ENCODE results near the gene CALR.
A peak's percentile ranks its signal among the peaks of the same experiment; 100 is the strongest.
"Not testable (repeated sequence)": the region's sequence is repeated elsewhere in the genome, so short reads cannot be mapped to it uniquely, and the experiment has no call there.

CALR gene

DNA sequence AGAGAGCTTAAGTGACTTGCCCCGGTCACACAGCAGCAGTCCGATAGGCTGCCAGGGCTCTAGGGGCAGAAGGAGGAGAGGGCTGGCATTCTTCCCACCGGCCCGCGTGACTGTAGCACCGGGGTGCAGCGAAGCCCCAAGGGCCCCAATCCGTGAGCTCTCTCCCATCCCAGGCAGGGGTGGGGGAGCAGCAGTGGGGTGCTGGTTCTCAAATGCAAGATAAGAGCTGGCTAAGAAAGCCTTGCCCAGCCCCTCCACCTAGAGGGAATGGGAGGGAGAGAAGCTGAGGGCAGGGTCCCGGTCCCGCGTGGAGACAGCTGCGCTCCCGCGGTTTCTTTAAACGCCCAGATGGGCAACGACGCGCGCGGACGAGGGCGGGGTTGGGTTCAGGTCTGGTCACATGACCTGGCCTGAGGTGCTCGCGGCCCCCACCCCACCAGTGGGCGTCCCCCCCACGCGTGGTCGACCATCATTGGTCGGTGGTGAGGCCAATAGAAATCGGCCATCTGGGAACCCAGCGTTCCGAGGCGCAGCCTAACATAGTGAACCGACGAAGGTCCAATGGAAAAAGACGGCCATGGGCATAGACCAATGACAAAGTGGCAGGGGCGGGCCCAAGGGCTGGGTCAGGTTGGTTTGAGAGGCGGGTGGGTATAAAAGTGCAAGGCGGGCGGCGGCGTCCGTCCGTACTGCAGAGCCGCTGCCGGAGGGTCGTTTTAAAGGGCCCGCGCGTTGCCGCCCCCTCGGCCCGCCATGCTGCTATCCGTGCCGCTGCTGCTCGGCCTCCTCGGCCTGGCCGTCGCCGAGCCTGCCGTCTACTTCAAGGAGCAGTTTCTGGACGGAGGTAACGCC lies at the start of gene CALR:
CALR (plus strand) TSS at position 683 of the 852 bp plus-strand sequence; CDS start at position 754, 71 bp downstream.
- peaks cover 35% of the 10 kb centered on the region for H3K4me1 Mint-ChIP-seq (ENCODE audit: low read depth)
- peak within 1 kb of the TSS; percentile 94 for H3K27ac Mint-ChIP-seq
- peak within 1 kb of the TSS; percentile 100 for H3K4me3 Mint-ChIP-seq
- peaks cover 48% of the 10 kb centered on the region for H3K36me3 Mint-ChIP-seq (ENCODE audit: low read depth)
- H3K9me3 Mint-ChIP-seq, result no peaks in the 10 kb centered on the region
- H3K27me3 Mint-ChIP-seq (ENCODE audit: low read depth), result no peaks in the 10 kb centered on the region
- DNase-seq (ENCODE audit: low spot score), result peak; percentile 99

DNA sequence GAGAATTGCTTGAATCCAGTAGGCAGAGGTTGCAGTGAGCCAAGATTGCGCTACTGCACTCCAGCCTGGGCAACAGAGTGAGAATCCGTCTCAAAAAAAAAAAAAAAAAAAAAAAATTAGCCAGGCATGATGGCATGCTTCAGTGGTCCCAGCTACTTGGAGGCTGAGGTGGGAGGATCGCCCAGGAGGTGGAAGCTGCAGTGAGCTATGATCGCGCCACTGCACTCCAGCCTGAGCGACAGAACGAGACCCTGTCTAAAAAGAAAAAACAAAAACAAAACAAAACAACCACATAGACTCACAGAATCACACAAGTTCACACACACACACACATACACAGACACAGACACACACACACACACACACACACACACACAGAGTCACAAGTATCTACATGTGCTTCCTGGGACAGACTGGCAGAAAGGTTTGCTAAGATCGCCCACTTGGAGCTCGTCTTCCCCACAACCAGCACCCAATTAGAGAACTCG lies 48.1 kb upstream of the CALR start:
- not testable (repeated sequence) for DNase-seq (ENCODE audit: low spot score); H3K27me3 Mint-ChIP-seq (ENCODE audit: low read depth); H3K9me3 Mint-ChIP-seq; H3K36me3 Mint-ChIP-seq (ENCODE audit: low read depth)
- peak overlapping the region; percentile 97 for H3K4me3 Mint-ChIP-seq
- H3K4me1 Mint-ChIP-seq (ENCODE audit: low read depth), result peaks cover 14% of the 10 kb centered on the region
- peak overlapping the region; percentile 88 for H3K27ac Mint-ChIP-seq

DNA sequence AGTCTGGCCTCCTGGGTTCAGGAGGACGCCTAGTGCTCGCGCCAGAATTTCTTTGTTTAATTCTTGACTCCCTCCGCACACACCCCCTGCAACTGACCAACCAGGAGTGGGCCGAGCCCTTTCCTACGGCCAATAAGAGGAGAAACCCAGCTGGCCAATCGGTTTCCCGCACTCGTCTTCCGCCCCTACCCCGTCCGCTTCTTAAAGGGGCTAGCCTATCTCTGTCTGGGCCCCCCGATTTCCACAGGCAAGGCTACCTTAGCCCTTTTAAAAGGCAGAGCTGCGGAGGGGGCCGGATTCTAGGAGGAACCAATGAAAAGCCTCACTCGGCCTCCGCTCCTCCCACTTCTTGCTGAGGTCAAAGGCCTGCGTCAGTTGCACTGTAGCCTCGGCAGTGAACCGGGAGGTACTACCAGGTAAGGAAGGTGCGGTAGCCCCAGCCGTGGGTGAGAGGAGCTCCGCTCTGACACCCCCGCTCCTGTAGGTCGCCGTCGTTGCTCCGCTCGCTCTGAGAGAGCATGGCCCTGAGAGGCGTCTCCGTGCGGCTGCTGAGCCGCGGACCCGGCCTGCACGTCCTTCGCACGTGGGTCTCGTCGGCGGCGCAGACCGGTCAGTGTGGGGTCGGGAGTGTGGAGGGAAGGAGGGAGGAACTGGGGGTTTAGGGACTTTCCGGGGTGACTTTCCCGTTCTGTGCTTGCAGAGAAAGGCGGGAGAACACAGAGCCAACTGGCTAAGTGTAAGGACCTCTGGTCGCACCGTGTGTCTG lies 47.4 kb upstream of the CALR start, which contains the start of gene GCDH:
GCDH (plus strand) TSS at position 374 of the 766 bp plus-strand sequence; CDS start at position 519, 145 bp downstream.
- peaks cover 10% of the 10 kb centered on the region for H3K36me3 Mint-ChIP-seq (ENCODE audit: low read depth)
- no peaks in the 10 kb centered on the region for H3K27me3 Mint-ChIP-seq (ENCODE audit: low read depth)
- H3K27ac Mint-ChIP-seq, result peak within 1 kb of the TSS; percentile 88
- H3K4me3 Mint-ChIP-seq, result peak within 1 kb of the TSS; percentile 97
- no peaks in the 10 kb centered on the region for H3K9me3 Mint-ChIP-seq
- peak; percentile 96 for DNase-seq (ENCODE audit: low spot score)
- peaks cover 14% of the 10 kb centered on the region for H3K4me1 Mint-ChIP-seq (ENCODE audit: low read depth)

DNA sequence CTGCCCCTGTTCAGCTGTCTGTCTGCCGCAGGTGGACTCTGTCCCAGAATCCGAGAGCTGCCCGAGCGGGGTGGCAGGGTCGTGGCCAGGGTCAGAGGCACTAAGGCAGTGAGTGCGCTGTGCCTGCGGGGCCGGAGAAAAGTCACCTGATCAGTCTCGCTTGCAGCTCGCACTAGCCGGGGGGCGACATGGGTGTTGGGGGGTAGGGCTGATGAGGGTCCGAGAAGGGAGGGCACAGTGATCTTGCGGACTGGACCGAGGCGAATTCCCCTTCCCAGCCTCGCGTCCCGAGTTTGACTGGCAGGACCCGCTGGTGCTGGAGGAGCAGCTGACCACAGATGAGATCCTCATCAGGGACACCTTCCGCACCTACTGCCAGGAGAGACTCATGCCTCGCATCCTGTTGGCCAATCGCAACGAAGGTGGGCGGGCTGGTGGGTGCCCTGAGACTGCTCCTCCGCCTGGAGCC lies 46.8 kb upstream of the CALR start:
- H3K36me3 Mint-ChIP-seq (ENCODE audit: low read depth), result peaks cover 10% of the 10 kb centered on the region
- DNase-seq (ENCODE audit: low spot score), result peak; percentile 9
- H3K4me1 Mint-ChIP-seq (ENCODE audit: low read depth), result peaks cover 14% of the 10 kb centered on the region
- no peaks in the 10 kb centered on the region for H3K27me3 Mint-ChIP-seq (ENCODE audit: low read depth)
- H3K27ac Mint-ChIP-seq, result peak overlapping the region; percentile 88
- peak overlapping the region; percentile 97 for H3K4me3 Mint-ChIP-seq
- no peaks in the 10 kb centered on the region for H3K9me3 Mint-ChIP-seq

DNA sequence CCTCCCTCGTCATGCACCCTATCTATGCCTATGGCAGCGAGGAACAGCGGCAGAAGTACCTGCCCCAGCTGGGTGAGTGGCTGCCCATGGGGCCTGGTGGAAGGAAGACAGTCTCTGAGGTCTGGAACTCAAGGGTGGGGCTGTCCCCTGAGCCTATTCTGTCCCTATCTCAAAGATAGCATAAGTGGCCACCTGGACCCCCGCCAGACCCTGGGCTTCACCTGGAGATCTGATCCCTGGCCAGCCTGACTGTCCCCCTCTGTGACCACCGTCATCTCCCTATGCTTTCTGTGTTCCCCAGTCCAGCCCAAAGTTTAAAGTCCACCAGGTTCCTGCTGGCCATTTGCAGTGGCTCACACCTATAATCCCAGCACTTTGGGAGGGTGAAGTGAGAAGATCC lies 44.8 kb upstream of the CALR start:
- peaks cover 13% of the 10 kb centered on the region for H3K36me3 Mint-ChIP-seq (ENCODE audit: low read depth)
- DNase-seq (ENCODE audit: low spot score), result no peak
- no peak overlapping the region for H3K27ac Mint-ChIP-seq
- peaks cover 14% of the 10 kb centered on the region for H3K4me1 Mint-ChIP-seq (ENCODE audit: low read depth)
- no peaks in the 10 kb centered on the region for H3K9me3 Mint-ChIP-seq
- H3K4me3 Mint-ChIP-seq, result peak overlapping the region; percentile 63
- no peaks in the 10 kb centered on the region for H3K27me3 Mint-ChIP-seq (ENCODE audit: low read depth)

DNA sequence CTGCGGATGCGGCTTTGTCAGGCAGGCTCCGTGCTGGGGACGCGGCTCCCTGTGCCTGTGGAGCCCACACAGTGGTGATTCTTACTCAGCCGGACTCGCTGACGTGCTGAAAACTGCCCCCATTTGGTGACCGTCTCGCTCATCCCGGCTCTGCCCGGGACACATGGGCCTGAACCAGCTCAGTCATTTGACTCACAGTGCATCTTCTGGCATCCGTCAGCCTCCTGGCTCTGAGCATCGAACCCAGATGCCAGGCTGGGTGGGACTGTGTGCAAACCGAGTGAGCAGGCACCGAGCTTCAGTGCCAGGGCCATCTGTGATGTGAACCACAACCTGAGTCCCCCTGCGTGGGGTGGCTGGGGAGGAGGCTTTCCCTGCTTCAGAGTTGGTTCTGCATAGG lies 41.9 kb upstream of the CALR start:
- no peak overlapping the region for H3K4me3 Mint-ChIP-seq
- H3K9me3 Mint-ChIP-seq, result no peaks in the 10 kb centered on the region
- no peaks in the 10 kb centered on the region for H3K27me3 Mint-ChIP-seq (ENCODE audit: low read depth)
- no peak for DNase-seq (ENCODE audit: low spot score)
- H3K27ac Mint-ChIP-seq, result no peak overlapping the region
- H3K36me3 Mint-ChIP-seq (ENCODE audit: low read depth), result peaks cover 10% of the 10 kb centered on the region
- H3K4me1 Mint-ChIP-seq (ENCODE audit: low read depth), result peaks cover 5% of the 10 kb centered on the region

DNA sequence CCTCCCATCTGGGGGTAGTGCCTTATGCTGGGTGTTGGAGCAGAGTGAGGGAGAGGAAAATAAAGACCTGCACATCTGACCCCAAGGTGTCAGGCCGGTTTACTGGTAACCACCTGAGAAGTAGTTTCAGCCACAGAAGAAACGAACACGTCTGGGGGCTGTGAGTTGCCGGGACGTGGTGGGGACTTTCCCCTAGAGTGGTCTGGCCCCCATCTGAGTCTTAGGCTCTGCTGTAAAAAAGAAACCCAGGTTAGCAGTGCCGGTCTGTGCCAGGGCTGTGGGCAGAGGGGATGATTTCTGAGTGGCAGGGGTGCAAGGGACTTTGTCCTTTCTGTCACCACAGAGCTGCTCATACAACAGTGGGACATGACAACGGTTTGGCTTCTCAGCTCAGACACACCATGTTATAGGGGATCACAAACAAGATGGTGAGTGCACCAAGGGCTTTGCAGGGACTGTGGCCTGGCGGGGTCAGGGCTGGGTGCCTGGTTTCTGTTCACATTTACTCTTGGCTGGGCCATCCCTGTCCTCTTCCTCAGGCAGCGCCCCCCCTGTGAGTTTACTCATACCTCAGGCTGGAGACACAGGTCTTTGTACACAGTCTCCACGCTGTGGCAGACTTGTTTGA lies 38.4 kb upstream of the CALR start:
- H3K27me3 Mint-ChIP-seq (ENCODE audit: low read depth), result no peaks in the 10 kb centered on the region
- H3K9me3 Mint-ChIP-seq, result no peaks in the 10 kb centered on the region
- H3K27ac Mint-ChIP-seq, result no peak overlapping the region
- no peak overlapping the region for H3K4me3 Mint-ChIP-seq
- H3K36me3 Mint-ChIP-seq (ENCODE audit: low read depth), result peaks cover 6% of the 10 kb centered on the region
- no peaks in the 10 kb centered on the region for H3K4me1 Mint-ChIP-seq (ENCODE audit: low read depth)
- no peak for DNase-seq (ENCODE audit: low spot score)

DNA sequence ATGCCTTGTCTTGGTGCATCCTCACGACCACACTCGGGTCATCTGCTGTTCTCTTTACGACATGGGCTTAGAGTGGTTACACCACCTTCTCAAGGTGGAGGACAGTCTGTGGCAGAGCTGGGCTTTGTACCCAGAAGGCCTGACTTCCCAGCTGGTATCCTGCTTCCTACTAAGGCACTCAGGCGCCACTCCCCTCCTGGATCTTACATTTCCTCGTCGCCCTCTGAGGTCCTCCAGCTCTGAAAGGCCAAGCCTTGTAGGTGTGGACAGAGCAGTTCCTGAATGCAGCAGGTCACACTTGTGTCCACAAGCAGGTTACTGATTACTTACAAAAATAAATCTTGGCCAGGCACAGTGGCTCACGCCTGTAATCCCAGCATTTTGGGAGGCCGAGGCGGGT lies 31.2 kb upstream of the CALR start:
- Mint-ChIP-seq H3K4me3 (no peak overlapping the region), H3K27me3 (ENCODE audit: low read depth) (no peaks in the 10 kb centered on the region)

DNA sequence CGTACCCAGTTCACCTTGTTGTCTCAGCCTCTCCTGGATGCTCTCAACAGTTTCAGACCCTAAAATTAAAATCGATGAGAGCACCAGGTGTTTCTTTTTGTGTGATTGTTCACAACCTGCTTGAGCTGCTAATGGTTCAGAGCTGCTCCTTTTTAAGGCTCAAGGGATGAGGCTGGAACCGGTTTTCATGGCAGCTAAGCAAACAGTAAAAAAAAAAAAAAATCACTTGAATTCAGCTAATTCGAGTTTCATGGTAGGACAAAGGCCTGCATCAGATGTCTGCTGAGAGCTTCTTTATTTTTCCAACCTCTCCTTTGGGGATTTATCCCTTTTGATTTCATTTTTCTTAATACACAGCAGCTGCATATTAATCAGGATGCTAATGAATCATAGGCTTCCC lies 25.8 kb upstream of the CALR start:
- Mint-ChIP-seq H3K36me3 (ENCODE audit: low read depth) (peaks cover 2% of the 10 kb centered on the region), H3K27me3 (ENCODE audit: low read depth) (no peaks in the 10 kb centered on the region), H3K4me3 (no peak overlapping the region), H3K9me3 (no peaks in the 10 kb centered on the region), H3K4me1 (ENCODE audit: low read depth) (peaks cover 13% of the 10 kb centered on the region), H3K27ac (no peak overlapping the region)
- no peak for DNase-seq (ENCODE audit: low spot score)

More for the DNA sequence above, 31.2 kb upstream of the CALR start:
- no peak for DNase-seq (ENCODE audit: low spot score)
- H3K4me1 Mint-ChIP-seq (ENCODE audit: low read depth), result no peaks in the 10 kb centered on the region
- no peak overlapping the region for H3K27ac Mint-ChIP-seq
- H3K9me3 Mint-ChIP-seq, result no peaks in the 10 kb centered on the region
- peaks cover 4% of the 10 kb centered on the region for H3K36me3 Mint-ChIP-seq (ENCODE audit: low read depth)

DNA sequence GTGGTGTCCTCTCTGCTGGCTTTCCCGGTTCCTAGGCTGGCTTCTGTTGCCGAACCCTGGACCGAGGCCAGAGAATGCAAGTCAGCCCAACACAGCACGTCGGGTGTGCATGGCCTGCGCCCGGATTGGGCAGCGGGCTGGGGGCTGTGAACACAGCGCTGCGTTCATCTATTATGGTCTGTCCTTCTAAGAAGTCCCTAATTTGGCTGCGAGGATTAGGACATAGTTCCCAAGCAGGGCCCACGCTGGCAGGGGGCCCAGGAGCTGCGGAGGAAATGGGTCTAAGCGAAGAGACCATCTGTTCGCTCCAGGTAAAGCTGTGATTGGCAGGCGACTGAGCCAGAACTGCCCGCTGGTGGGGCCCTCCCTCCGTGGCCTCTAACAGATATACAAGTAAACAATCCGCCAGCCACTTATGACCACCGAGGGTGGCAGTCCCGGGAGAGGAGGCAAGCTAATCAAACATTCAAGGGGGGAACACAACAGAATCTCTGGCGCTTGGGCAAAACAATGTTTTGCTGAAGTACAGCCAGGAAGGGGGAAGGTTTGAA lies 25.3 kb upstream of the CALR start:
- Mint-ChIP-seq H3K36me3 (ENCODE audit: low read depth) (peaks cover 2% of the 10 kb centered on the region), H3K27me3 (ENCODE audit: low read depth) (no peaks in the 10 kb centered on the region), H3K27ac (peak overlapping the region; percentile 94), H3K4me3 (no peak overlapping the region), H3K4me1 (ENCODE audit: low read depth) (peaks cover 13% of the 10 kb centered on the region), H3K9me3 (no peaks in the 10 kb centered on the region)
- no peak for DNase-seq (ENCODE audit: low spot score)

DNA sequence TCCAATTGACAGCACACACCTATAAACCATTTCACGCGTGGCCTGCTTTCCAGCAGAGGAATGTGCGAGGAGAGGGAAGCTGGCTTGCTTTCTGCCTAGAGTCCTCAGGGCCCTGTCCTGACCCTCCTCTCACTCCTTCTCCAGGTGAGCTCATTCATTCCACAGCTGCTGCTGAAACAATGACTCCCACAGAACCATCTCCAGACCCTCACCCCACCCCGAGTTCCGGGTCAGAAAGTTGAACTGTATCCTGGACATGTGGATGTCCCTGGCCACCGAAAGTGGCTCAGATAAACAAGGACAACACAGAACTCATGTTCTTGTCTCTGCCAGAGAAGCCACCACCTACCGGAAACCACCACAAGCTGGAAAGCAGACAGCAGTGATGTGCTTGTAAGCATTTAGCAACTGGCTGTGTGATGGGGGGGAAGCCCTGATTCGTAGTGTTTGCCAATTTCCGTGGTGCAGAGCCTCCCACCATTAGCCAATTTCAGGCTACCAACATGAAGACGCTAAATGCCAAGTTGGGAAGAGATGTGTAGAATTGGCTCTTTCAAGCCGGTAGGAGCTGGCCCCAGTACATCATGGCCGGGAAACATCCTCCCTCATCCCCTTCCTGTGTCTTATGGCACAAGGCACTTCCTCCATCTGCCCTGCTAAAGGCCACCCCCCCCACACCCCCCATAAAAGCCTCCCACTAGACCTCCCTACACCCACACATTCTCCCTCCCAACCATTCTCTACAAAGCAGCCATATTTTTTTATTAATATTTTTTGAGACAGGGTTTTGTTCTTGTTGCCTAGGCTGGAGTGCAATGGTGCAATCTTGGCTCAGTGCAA lies 24.3 kb upstream of the CALR start:
- Mint-ChIP-seq H3K36me3 (ENCODE audit: low read depth) (no peaks in the 10 kb centered on the region), H3K27ac (peak overlapping the region; percentile 94), H3K9me3 (no peaks in the 10 kb centered on the region), H3K4me3 (peak overlapping the region; percentile 77), H3K4me1 (ENCODE audit: low read depth) (peaks cover 17% of the 10 kb centered on the region), H3K27me3 (ENCODE audit: low read depth) (peaks cover under 1% of the 10 kb centered on the region)
- DNase-seq (ENCODE audit: low spot score), result peak; percentile 33

DNA sequence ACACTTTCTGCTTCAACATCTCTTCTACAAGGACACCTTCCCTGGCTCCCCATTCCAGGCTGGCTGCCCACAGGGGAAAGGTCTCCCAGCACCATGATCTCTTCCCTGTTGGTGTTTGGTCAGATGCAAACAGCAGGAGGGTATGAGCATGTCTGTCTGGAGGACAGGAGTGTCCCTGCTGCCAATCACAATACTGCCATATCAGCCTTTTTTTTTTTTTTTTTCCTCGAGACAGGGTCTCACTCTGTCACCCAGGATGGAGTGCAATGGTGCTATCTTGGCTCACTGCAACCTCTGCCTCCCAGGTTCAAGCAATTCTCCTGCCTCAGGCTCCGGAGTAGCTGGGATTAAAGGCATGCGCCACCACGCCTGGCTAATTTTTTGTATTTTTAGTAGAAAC lies 22.5 kb upstream of the CALR start:
- peak overlapping the region; percentile 40 for H3K27ac Mint-ChIP-seq
- H3K27me3 Mint-ChIP-seq (ENCODE audit: low read depth); H3K4me3 Mint-ChIP-seq; DNase-seq (ENCODE audit: low spot score); H3K36me3 Mint-ChIP-seq (ENCODE audit: low read depth); H3K9me3 Mint-ChIP-seq: not testable (repeated sequence)
- peaks cover 24% of the 10 kb centered on the region for H3K4me1 Mint-ChIP-seq (ENCODE audit: low read depth)

DNA sequence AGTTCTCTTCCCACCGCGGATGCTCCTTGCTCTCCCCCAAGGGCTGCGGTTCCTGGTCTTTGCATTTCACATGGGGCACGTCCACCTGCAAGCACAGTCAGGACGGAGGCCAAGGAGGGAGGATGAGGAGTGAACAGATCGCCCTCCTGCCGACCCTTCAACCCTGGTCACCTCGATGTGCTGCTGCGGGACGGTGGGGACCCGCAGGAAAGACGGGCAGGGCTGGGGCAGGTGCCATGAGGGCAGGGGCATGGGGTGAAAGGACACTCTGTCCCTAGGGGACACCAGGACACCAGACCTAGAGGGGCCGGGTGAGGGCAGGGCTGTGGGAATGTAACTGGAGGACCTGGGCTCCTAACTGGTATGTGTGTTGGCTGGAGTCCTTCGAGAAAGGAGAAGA lies 20.2 kb upstream of the CALR start:
- H3K4me3 Mint-ChIP-seq, result peak overlapping the region; percentile 75
- DNase-seq (ENCODE audit: low spot score), result no peak
- H3K4me1 Mint-ChIP-seq (ENCODE audit: low read depth), result peaks cover 22% of the 10 kb centered on the region
- peaks cover 2% of the 10 kb centered on the region for H3K27me3 Mint-ChIP-seq (ENCODE audit: low read depth)
- peaks cover 12% of the 10 kb centered on the region for H3K36me3 Mint-ChIP-seq (ENCODE audit: low read depth)
- H3K27ac Mint-ChIP-seq, result peak overlapping the region; percentile 79
- no peaks in the 10 kb centered on the region for H3K9me3 Mint-ChIP-seq
